GM10248 (cell line): ENCODE measurements around the gene SKAP2.

Source experiments
- CTCF ChIA-PET: fragments of 300-600 bp; sonication (Branson Sonifier 250); formaldehyde crosslinking; extraction: SDS; loops from one replicate; lab custom pipeline; 2021; ENCODE audit warnings: antibody characterized with exemption; lab: Yijun Ruan, JAX
- POLR2A ChIA-PET: fragments of 350-650 bp; sonication (Branson Sonifier 250); formaldehyde crosslinking; extraction: SDS; loops from one replicate; lab custom pipeline; 2020; ENCODE audit warnings: antibody characterized with exemption; lab: Yijun Ruan, JAX
- DNase-seq: peaks from one replicate; pipeline ENCODE4 v3.0.0; 2012; ENCODE audit errors: extremely low spot score
- CTCF ChIP-seq: IDR thresholded peaks from 2 replicates; pipeline ENCODE4 v1.5.1; 2012; ENCODE audit warnings: mild to moderate bottlenecking, low read depth; ENCODE audit errors: extremely low read depth, missing control alignments, control extremely low read depth

The SKAP2 gene

GRCh38 chr7:26631601-26632000, 232.8 kb downstream of the SKAP2 start:
- POLR2A ChIA-PET = no interaction called here
- DNase-seq = no peak
- CTCF ChIA-PET = no interaction called here
- TF ChIP-seq CTCF = no peak

GRCh38 chr7:26630941-26631580, 233.3 kb downstream of the SKAP2 start:
- CTCF ChIA-PET = no interaction called here
- no peak for TF ChIP-seq CTCF
- no peak for DNase-seq
- POLR2A ChIA-PET = no interaction called here

GRCh38 chr7:26630361-26630760, 234.0 kb downstream of the SKAP2 start:
- ChIA-PET CTCF (no interaction called here), POLR2A (no interaction called here)
- DNase-seq = no peak
- TF ChIP-seq CTCF = no peak

- no peak for DNase-seq
- TF ChIP-seq CTCF = no peak
- ChIA-PET CTCF (no interaction called here), POLR2A (no interaction called here)
These were observed 234.7 kb downstream of the SKAP2 start for GRCh38 chr7:26629696-26630095.

GRCh38 chr7:26627891-26628341, 236.5 kb downstream of the SKAP2 start:
- ChIA-PET CTCF (no interaction called here), POLR2A (no interaction called here)
- TF ChIP-seq CTCF = no peak
- DNase-seq = no peak

- ChIA-PET POLR2A (no interaction called here), CTCF (interaction anchor here (1.5 kb wide), 1 partner anchor 9 kb away, joined by 4 read pairs; no protein-coding TSS in a partner anchor)
- TF ChIP-seq CTCF = no peak
- DNase-seq = no peak
These were observed 237.2 kb downstream of the SKAP2 start for GRCh38 chr7:26627221-26627620.

GRCh38 chr7:26626687-26627086, 237.7 kb downstream of the SKAP2 start:
- POLR2A ChIA-PET = no interaction called here

More at GRCh38 chr7:26626687-26627086, 237.7 kb downstream of the SKAP2 start:
- CTCF ChIA-PET = interaction anchor here (0.6 to 1.5 kb wide), 2 partner anchors 9 to 42 kb away, joined by 3 to 4 read pairs; no protein-coding TSS in a partner anchor
- no peak for DNase-seq
- TF ChIP-seq CTCF = no peak
